AG04450 (cell line): ENCODE results near the gene CCDC13. TPM values are rescaled to one million over a fixed set of nuclear protein-coding genes. Genes with fewer than 3 reads are reported as not detected.

Experiments used
- CTCF ChIA-PET: fragments of 300-600, 350-600 bp; formaldehyde crosslinking; extraction: SDS; loops from one replicate; lab custom pipeline; 2022; ENCODE audit warnings: antibody characterized with exemption, inconsistent platforms; lab: Charles Lee
- POLR2A ChIA-PET: fragments of 350-600 bp; formaldehyde crosslinking; extraction: SDS; loops from one replicate; lab custom pipeline; 2021; ENCODE audit warnings: antibody characterized with exemption, inconsistent platforms; lab: Yijun Ruan, JAX
- DNase-seq: peaks from one replicate; pipeline ENCODE4 v3.0.0-alpha.2; 2011; ENCODE audit warnings: low read depth, low spot score
- H3K27ac ChIP-seq: one replicate; pipeline ENCODE4 v1.5.1; 2012; ENCODE audit warnings: low read depth, low read length, control low read depth
- H3K27me3 ChIP-seq: one replicate; pipeline ENCODE4 v1.6.0; 2012; ENCODE audit warnings: low read length; ENCODE audit not compliant: control insufficient read depth, insufficient read depth
- H3K4me3 ChIP-seq: 2 replicates; pipeline ENCODE4 v1.5.1; 2011; ENCODE audit warnings: mild to moderate bottlenecking, low read depth, low read length, control low read depth
- H3K9me3 ChIP-seq: 2 replicates; pipeline ENCODE4 v1.5.1; 2012; ENCODE audit warnings: low read length; ENCODE audit not compliant: control insufficient read depth, insufficient read depth
- polyA plus RNA-seq: library from polyadenylated mRNA; depleted of rRNA; stranded (reverse); fragments of >200 nt; gene quantifications from 2 replicates; pipeline ENCODE4 v1.2.3, GENCODE V29; 2011
- TF ChIP-seq, protein P1 (sequence below): IDR thresholded peaks from 2 replicates; pipeline ENCODE4 v1.5.1; 2011; ENCODE audit warnings: low read depth, low read length, control low read depth, inconsistent platforms

Gene CCDC13
- polyA plus RNA-seq, 1 experiment = 0.20 TPM

DNA sequence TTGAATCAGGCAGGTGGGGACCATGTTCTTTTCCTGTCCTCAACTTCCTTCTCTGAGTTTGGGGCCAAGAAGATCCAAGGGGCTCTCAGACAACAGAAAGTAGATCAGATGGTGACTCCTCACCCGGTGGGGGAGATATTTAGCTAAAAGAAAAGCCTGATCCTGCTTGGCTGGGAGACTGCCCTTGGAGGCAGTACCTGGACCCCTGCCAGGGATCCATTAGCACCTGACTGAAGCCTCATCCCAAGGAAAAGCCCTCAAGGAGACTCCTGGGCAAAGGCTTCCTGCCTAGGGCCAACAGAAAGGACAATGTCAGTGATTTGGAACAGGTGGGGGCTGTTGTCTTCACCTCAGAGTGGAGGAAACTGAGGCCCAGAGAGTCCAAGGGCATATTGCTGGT, 37.0 kb downstream of the CCDC13 start:
- POLR2A ChIA-PET = no interaction called here
- CTCF ChIA-PET = interaction anchor here (0.5 to 1.9 kb wide), 2 partner anchors 9 to 21 kb away, joined by 4 to 9 read pairs; no protein-coding TSS in a partner anchor

DNA sequence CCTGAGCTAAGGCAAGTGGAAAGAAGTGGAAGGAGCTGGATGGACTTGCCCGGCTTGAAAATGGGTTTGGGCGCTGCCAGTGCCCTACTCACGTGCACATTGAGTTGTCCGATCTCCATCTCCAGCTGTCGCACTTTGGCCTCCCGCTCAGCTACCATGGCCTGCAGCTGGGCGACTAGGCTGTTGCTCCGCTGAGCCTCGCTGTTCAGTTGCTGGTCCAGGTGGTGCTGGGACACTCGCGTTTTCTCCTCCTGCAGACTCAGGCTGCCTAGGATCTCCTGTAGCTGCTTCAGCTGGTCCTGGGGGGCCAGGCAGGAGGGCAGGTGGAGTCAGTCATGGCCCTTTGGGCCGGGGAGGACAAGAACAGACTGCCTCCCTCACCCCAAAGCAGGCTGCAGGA, 37.4 kb downstream of the CCDC13 start:
- POLR2A ChIA-PET = no interaction called here
- Histone ChIP-seq H3K27me3 (peaks cover 7% of the 10 kb centered on the region), H3K9me3 (no peaks in the 10 kb centered on the region), H3K27ac (no peak overlapping the region), H3K4me3 (no peak overlapping the region)
- TF ChIP-seq, protein P1, sequence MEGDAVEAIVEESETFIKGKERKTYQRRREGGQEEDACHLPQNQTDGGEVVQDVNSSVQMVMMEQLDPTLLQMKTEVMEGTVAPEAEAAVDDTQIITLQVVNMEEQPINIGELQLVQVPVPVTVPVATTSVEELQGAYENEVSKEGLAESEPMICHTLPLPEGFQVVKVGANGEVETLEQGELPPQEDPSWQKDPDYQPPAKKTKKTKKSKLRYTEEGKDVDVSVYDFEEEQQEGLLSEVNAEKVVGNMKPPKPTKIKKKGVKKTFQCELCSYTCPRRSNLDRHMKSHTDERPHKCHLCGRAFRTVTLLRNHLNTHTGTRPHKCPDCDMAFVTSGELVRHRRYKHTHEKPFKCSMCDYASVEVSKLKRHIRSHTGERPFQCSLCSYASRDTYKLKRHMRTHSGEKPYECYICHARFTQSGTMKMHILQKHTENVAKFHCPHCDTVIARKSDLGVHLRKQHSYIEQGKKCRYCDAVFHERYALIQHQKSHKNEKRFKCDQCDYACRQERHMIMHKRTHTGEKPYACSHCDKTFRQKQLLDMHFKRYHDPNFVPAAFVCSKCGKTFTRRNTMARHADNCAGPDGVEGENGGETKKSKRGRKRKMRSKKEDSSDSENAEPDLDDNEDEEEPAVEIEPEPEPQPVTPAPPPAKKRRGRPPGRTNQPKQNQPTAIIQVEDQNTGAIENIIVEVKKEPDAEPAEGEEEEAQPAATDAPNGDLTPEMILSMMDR = no peak
- no peak for DNase-seq
- CTCF ChIA-PET = interaction anchor here (1.9 kb wide), 1 partner anchor 9 kb away, joined by 9 read pairs; no protein-coding TSS in a partner anchor

More for the DNA sequence above, 37.0 kb downstream of the CCDC13 start:
- Histone ChIP-seq H3K27ac (no peak overlapping the region), H3K4me3 (no peak overlapping the region), H3K27me3 (peaks cover 7% of the 10 kb centered on the region), H3K9me3 (no peaks in the 10 kb centered on the region)
- DNase-seq = no peak
- TF ChIP-seq, protein P1 = no peak

DNA sequence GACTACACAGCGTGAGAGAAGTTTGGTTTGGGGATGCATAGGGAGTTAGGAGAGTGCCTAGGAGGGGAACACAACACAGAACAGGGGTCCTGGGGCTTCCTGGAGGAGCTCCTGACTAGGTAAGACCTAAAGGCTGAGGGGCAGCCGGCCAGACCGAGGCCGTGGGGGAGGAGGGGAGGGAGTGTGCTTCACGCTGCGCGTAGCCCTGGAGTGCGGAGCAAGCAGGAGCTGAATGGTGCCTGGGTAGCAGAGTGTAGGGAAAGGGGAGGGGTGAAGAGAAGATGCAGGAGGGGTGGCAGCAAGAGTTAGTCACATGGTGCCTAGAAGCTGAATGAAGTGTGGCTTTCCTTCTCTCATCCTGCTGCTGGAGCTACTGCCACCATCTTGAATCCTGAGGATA, 38.0 kb downstream of the CCDC13 start:
- H3K9me3 ChIP-seq = no peaks in the 10 kb centered on the region
- DNase-seq = no peak
- H3K27me3 ChIP-seq = peaks cover 10% of the 10 kb centered on the region
- TF ChIP-seq, protein P1 = no peak
- POLR2A ChIA-PET = no interaction called here
- CTCF ChIA-PET = interaction anchor here (1.9 kb wide), 1 partner anchor 10 kb away, joined by 9 read pairs; no protein-coding TSS in a partner anchor
- H3K27ac ChIP-seq = no peak overlapping the region
- no peak overlapping the region for H3K4me3 ChIP-seq

DNA sequence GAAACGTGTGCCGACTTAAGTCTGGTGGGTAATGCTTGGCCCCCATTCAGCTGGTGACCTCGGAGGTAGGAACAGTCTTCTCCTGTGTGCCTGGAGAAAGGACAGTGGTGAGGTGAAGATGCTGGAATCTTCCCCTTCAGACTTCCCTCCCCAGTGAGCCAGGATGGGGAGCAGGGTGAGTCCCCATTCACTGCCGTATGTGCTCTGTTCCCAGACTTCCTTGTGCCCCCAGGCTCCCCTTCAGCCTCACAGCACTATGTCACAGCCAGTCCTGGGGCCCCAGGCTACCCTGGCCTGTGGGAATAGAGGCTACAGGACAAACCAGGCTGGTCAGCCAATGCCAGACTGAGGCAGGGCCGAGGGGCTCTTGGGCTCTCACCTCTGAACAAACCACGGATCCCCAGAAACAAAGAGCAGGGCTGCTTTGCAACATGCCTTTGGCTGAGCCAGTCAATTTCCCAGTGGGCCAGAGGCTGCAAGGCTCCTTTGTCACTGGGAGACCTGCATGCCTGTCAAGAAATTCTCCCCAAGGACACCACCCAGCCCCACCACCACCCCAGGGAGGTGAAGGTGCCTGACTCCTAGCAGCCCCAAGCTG, 38.7 kb downstream of the CCDC13 start:
- Histone ChIP-seq H3K4me3 (no peak overlapping the region), H3K27ac (no peak overlapping the region), H3K27me3 (peaks cover 10% of the 10 kb centered on the region), H3K9me3 (no peaks in the 10 kb centered on the region)
- DNase-seq = no peak
- CTCF ChIA-PET = interaction anchor here (1.9 kb wide), 1 partner anchor 10 kb away, joined by 9 read pairs; no protein-coding TSS in a partner anchor
- TF ChIP-seq, protein P1 = no peak
- POLR2A ChIA-PET = no interaction called here

DNA sequence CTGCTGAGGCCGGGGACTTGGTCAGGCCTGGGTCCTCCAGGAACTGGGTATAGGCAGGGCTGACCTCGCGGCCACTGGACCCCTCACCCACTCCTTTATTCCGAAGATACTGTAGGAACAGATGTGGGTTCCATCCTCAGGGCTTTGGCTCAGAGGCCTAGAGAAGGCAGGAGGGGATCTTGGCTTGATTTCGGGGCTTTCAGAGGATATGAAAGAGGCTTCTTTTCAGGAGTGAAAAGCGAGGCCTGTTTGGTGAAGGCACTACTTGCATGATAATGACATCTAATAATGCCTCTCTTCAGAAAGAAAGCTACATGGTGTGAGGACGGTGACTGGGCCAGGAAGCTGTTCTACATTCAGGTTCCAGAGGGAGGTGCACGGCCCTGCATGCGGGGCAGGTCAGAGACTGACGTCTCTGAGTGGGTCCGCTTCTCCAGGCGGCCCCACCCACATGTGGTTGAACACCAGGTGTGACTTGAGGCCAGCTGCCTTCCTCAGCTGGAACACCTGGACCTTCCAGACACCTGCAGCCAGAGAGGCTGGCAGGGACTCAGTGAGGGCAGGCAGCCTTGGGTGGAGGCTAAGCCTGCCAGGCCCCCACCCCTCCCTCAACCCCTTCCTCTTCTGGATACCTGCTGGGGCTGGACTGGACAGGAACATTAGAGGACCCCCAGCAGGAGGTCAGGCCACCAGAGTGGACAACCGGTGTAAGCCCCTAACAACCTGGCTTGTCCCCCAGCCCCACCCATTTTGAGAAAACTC, 39.4 kb downstream of the CCDC13 start:
- H3K27me3 ChIP-seq = peaks cover 11% of the 10 kb centered on the region
- TF ChIP-seq, protein P1 = no peak
- POLR2A ChIA-PET = no interaction called here
- no peak for DNase-seq
- H3K4me3 ChIP-seq = no peak overlapping the region
- CTCF ChIA-PET = no interaction called here
- H3K9me3 ChIP-seq = no peaks in the 10 kb centered on the region
- no peak overlapping the region for H3K27ac ChIP-seq
